Lower lobe of right lung (tissue), 2 donors: ENCODE data around the gene TUBB3. TPM values are rescaled to one million over a fixed set of nuclear protein-coding genes. Genes with fewer than 3 reads are reported as not detected.
"Not testable (repeated sequence)": the region's sequence is repeated elsewhere in the genome, so short reads cannot be mapped to it uniquely, and the experiment has no call there.

Source experiments
- ATAC-seq, 2 donors: fragments of 200-7000 bp; cut with Tn5 transposase; one replicate each; pipeline ENCODE4 v1.9.1; 2020 to 2022; ENCODE audit warnings: mild to moderate bottlenecking in 2 of 2, moderate library complexity in 2 of 2
- DNase-seq: peaks from one replicate; pipeline ENCODE4 v3.0.0-alpha.2; 2020
- H3K27ac ChIP-seq: fragments of 200-600 bp; one replicate; pipeline ENCODE4 v1.8.0; 2022
- H3K27me3 ChIP-seq: fragments of 200-600 bp; one replicate; pipeline ENCODE4 v1.8.0; 2022; ENCODE audit warnings: low read depth
- H3K36me3 ChIP-seq: fragments of 200-600 bp; one replicate; pipeline ENCODE4 v1.8.0; 2022; ENCODE audit warnings: mild to moderate bottlenecking
- H3K4me1 ChIP-seq: fragments of 200-600 bp; one replicate; pipeline ENCODE4 v1.8.0; 2022
- H3K4me3 ChIP-seq: fragments of 200-600 bp; one replicate; pipeline ENCODE4 v1.8.0; 2022; ENCODE audit warnings: mild to moderate bottlenecking
- H3K9me3 ChIP-seq: fragments of 200-600 bp; one replicate; pipeline ENCODE4 v1.8.0; 2022
- CTCF ChIP-seq: fragments of 200-600 bp; IDR thresholded peaks from one replicate; pipeline ENCODE4 v1.8.0; 2022; ENCODE audit warnings: antibody characterized with exemption, mild to moderate bottlenecking
- intact Hi-C: fragments of 100-400 bp; cut with DNase I; formaldehyde crosslinking; loops from one replicate; pipeline ENCODE4 v1.11.0; 2022
- total RNA-seq: library from RNA; stranded (reverse); fragmentation: NEBNext Ultra II Directional; extraction: Animal tissue kit (Norgen Biotek cat#: 25700); gene quantifications from one replicate; pipeline ENCODE4 v1.2.1, GENCODE V29; 2021
- donor health status: DM: no; HTN: yes; CAD: no; lungs with severe emphysema.

The TUBB3 gene
- total RNA-seq, 1 donor from 2014 or later, result 2.1 TPM

- no peak overlapping the region for H3K4me3 ChIP-seq
- no peaks in the 10 kb centered on the region for H3K9me3 ChIP-seq
- H3K27ac ChIP-seq, result no peak overlapping the region
- intact Hi-C loops, result no loop called here
- H3K36me3 ChIP-seq, result no peaks in the 10 kb centered on the region
- ATAC-seq, result no peak
- peaks cover 14% of the 10 kb centered on the region for H3K27me3 ChIP-seq
- no peak for DNase-seq
- no peak for TF ChIP-seq CTCF
- H3K4me1 ChIP-seq, result no peaks in the 10 kb centered on the region
Measured at GRCh38 chr16:89931964-89932363, 8.8 kb downstream of the TUBB3 start.

DNA sequence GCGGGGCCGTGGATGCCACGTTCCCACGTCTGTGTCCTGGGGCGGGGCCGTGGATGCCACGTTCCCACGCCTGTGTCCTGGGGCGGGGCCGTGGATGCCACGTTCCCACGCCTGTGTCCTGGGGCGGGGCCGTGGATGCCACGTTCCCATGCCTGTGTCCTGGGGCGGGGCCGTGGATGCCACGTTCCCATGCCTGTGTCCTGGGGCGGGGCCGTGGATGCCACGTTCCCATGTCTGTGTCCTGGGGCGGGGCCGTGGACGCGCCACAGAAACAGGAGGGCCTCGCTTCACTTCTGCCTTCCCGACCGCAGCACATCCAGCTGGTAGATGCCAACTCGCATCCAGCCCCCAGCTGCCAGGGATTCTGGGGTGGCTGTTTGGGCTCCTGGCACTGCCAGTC is 10.9 kb downstream of the TUBB3 start:
- intact Hi-C loops, ATAC-seq: not testable (repeated sequence)

GRCh38 chr16:89934611-89935553 is 11.7 kb downstream of the TUBB3 start:
- Histone ChIP-seq H3K27me3 (no peaks in the 10 kb centered on the region), H3K36me3 (no peaks in the 10 kb centered on the region), H3K4me1 (no peaks in the 10 kb centered on the region), H3K9me3 (no peaks in the 10 kb centered on the region), H3K4me3 (no peak overlapping the region), H3K27ac (no peak overlapping the region)
- TF ChIP-seq CTCF, result no peak
- ATAC-seq (no peak), DNase-seq (no peak)
- intact Hi-C loops, result no loop called here

More for the DNA sequence above, 10.9 kb downstream of the TUBB3 start:
- H3K4me1 ChIP-seq, DNase-seq, H3K27me3 ChIP-seq, H3K9me3 ChIP-seq, H3K27ac ChIP-seq, H3K4me3 ChIP-seq, H3K36me3 ChIP-seq: not testable (repeated sequence)

DNA sequence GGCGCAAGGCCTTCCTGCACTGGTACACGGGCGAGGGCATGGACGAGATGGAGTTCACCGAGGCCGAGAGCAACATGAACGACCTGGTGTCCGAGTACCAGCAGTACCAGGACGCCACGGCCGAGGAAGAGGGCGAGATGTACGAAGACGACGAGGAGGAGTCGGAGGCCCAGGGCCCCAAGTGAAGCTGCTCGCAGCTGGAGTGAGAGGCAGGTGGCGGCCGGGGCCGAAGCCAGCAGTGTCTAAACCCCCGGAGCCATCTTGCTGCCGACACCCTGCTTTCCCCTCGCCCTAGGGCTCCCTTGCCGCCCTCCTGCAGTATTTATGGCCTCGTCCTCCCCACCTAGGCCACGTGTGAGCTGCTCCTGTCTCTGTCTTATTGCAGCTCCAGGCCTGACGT is 12.5 kb downstream of the TUBB3 start:
- H3K27ac ChIP-seq, H3K4me1 ChIP-seq, intact Hi-C loops, H3K36me3 ChIP-seq, H3K9me3 ChIP-seq, ATAC-seq, DNase-seq, H3K27me3 ChIP-seq, H3K4me3 ChIP-seq: not testable (repeated sequence)

DNA sequence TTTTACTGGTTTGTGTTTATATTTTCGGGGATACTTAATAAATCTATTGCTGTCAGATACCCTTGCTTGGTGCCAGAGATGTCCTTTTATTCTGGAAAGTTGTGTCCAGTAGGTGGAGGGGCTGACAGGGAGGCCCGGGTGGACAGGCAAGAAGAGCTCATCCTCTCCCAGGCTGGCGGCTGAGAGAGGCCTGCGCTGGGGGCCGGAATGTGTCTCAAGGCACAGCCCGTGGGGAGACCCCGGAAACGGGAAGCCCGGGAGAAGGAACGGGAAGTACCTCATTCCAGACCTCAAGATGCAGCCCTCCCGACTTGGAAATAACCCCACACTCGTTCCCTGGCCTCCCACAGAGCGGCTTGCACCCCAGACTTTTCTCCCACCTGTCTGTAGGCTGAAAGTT is 12.9 kb downstream of the TUBB3 start:
- ATAC-seq (no peak), DNase-seq (no peak)
- Histone ChIP-seq H3K4me1 (no peaks in the 10 kb centered on the region), H3K27me3 (no peaks in the 10 kb centered on the region), H3K4me3 (no peak overlapping the region), H3K9me3 (no peaks in the 10 kb centered on the region), H3K27ac (no peak overlapping the region), H3K36me3 (no peaks in the 10 kb centered on the region)
- intact Hi-C loops, result no loop called here
- TF ChIP-seq CTCF, result no peak

GRCh38 chr16:89936508-89936907 is 13.4 kb downstream of the TUBB3 start:
- no peak overlapping the region for H3K4me3 ChIP-seq
- intact Hi-C loops, result no loop called here
- no peaks in the 10 kb centered on the region for H3K4me1 ChIP-seq
- ATAC-seq (no peak), DNase-seq (no peak)
- no peaks in the 10 kb centered on the region for H3K36me3 ChIP-seq
- TF ChIP-seq CTCF, result no peak
- H3K27ac ChIP-seq, result no peak overlapping the region
- no peaks in the 10 kb centered on the region for H3K27me3 ChIP-seq
- no peaks in the 10 kb centered on the region for H3K9me3 ChIP-seq
